ENCODE data around the gene PRKCE. TPM values are rescaled to one million over a fixed set of nuclear protein-coding genes. Genes with fewer than 3 reads are reported as not detected.
A peak's percentile ranks its signal among the peaks of the same experiment; 100 is the strongest.

Gene PRKCE
- total RNA-seq, 2 donors from 2014 or later, result 7.3 to 20.8 TPM

DNA sequence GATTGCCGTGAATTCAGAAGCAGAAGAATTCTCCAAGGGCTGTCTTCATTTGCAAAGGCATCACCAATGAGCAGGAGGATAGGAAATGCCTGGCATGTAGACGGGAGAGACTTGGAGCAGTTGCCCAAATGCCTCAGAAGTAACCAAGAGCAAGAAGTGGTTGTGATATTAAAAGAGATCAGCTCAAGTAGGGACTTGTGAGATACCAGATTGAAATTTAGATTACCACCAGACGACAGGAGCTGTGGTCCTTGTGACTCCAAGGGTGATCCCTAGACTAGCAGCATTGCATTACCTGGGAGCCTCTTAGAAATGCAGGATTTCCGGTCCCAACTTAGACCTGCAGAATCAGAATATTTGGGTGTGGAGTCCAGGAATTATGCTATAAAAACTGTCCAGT, 417.2 kb downstream of the PRKCE start:
- no peaks in the 10 kb centered on the region for H3K9me3 ChIP-seq
- intact Hi-C loops (cut with DNase I), result no loop called here
- H3K4me1 ChIP-seq, result no peaks in the 10 kb centered on the region
- ATAC-seq (no peak), DNase-seq (no peak)
- WGBS, 2 donors, result 84 to 91% methylated on average over 4 of the region's 4 CpGs
- H3K27ac ChIP-seq, result no peak overlapping the region
- no peaks in the 10 kb centered on the region for H3K27me3 ChIP-seq
- H3K4me3 ChIP-seq, result no peak overlapping the region
- TF ChIP-seq POLR2A (IDR thresholded peaks at IDR 0.05), result no peak
- H3K36me3 ChIP-seq (replicated peaks in 1 of 2; ENCODE audit: insufficient read depth in 1 of 2, low read depth in 2 of 2), result no peaks in the 10 kb centered on the region

GRCh38 chr2:46071074-46071473, 419.6 kb downstream of the PRKCE start:
- no peak for DNase-seq
- 88 to 90% methylated on average over 3 of the region's 3 CpGs for WGBS, 2 donors
- Histone ChIP-seq H3K4me1 (no peaks in the 10 kb centered on the region), H3K27me3 (no peaks in the 10 kb centered on the region), H3K27ac (no peak overlapping the region), H3K36me3 (replicated peaks in 1 of 2; ENCODE audit: insufficient read depth in 1 of 2, low read depth in 2 of 2) (no peaks in the 10 kb centered on the region), H3K4me3 (no peak overlapping the region), H3K9me3 (no peaks in the 10 kb centered on the region)
- intact Hi-C loops (cut with DNase I), result no loop called here
- no peak for ATAC-seq
- no peak for TF ChIP-seq CTCF (IDR thresholded peaks at IDR 0.05)
- TF ChIP-seq POLR2A (IDR thresholded peaks at IDR 0.05), result no peak

GRCh38 chr2:46072101-46072820, 420.8 kb downstream of the PRKCE start:
- H3K27me3 ChIP-seq, result no peaks in the 10 kb centered on the region
- intact Hi-C loops (cut with DNase I), result no loop called here
- H3K9me3 ChIP-seq, result no peaks in the 10 kb centered on the region
- DNase-seq (no peak), ATAC-seq (no peak)
- WGBS, 2 donors, result 83 to 91% methylated on average over 8 of the region's 8 CpGs
- H3K4me3 ChIP-seq, result no peak overlapping the region
- no peak overlapping the region for H3K27ac ChIP-seq
- H3K36me3 ChIP-seq (replicated peaks in 1 of 2; ENCODE audit: insufficient read depth in 1 of 2, low read depth in 2 of 2), result no peaks in the 10 kb centered on the region
- no peak for TF ChIP-seq CTCF (IDR thresholded peaks at IDR 0.05)
- TF ChIP-seq POLR2A (IDR thresholded peaks at IDR 0.05), result no peak
- no peaks in the 10 kb centered on the region for H3K4me1 ChIP-seq

- no peaks in the 10 kb centered on the region for H3K27me3 ChIP-seq
- no peak overlapping the region for H3K4me3 ChIP-seq
- intact Hi-C loops (cut with DNase I), result no loop called here
- H3K36me3 ChIP-seq (replicated peaks in 1 of 2; ENCODE audit: insufficient read depth in 1 of 2, low read depth in 2 of 2), result no peaks in the 10 kb centered on the region
- DNase-seq (peak in 1 of 4 donors; percentile 9), ATAC-seq (peak; percentile 33)
- no peaks in the 10 kb centered on the region for H3K9me3 ChIP-seq
- H3K27ac ChIP-seq, result no peak overlapping the region
- no peaks in the 10 kb centered on the region for H3K4me1 ChIP-seq
- no peak for TF ChIP-seq POLR2A (IDR thresholded peaks at IDR 0.05)
- no peak for TF ChIP-seq CTCF (IDR thresholded peaks at IDR 0.05)
- WGBS, 2 donors, result 73 to 80% methylated on average over 9 of the region's 9 CpGs
Measured at GRCh38 chr2:46073540-46074046, 422.1 kb downstream of the PRKCE start.

DNA sequence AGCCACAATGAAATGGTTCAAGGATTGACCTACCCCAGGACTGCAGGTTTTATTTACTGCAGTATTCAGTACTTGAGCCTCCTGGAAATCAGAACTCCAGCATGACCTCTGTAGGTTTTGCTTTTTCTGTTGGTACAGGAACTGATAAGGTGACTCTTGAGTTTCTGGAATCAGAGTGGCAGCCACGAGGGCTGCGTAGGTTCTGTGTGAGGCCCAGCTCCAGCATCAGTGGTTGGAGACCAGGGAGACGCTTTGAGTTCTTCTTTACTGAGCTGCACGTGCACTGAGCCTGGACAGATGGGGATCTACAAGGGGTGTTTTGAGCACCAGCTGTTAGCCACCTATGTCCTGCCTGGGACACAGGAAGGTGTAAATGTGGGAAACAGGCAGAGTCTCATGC, 423.0 kb downstream of the PRKCE start:
- Histone ChIP-seq H3K4me1 (no peaks in the 10 kb centered on the region), H3K4me3 (no peak overlapping the region), H3K27me3 (no peaks in the 10 kb centered on the region), H3K36me3 (replicated peaks in 1 of 2; ENCODE audit: insufficient read depth in 1 of 2, low read depth in 2 of 2) (no peaks in the 10 kb centered on the region), H3K27ac (no peak overlapping the region), H3K9me3 (no peaks in the 10 kb centered on the region)
- no peak for ATAC-seq
- no peak for DNase-seq
- WGBS, 2 donors, result 91 to 94% methylated on average over 4 of the region's 4 CpGs
- no peak for TF ChIP-seq CTCF (IDR thresholded peaks at IDR 0.05)
- no peak for TF ChIP-seq POLR2A (IDR thresholded peaks at IDR 0.05)
- intact Hi-C loops (cut with DNase I), result no loop called here

Measured in body of pancreas (tissue), 4 donors.